Thoracic aorta (tissue), 2 donors: ENCODE results near the gene TNC. TPM values are rescaled to one million over a fixed set of nuclear protein-coding genes. Genes with fewer than 3 reads are reported as not detected.
A peak's percentile ranks its signal among the peaks of the same experiment; 100 is the strongest.

Experiments
- ATAC-seq: fragments of 150-250 bp; one replicate; pipeline ENCODE4 v1.8.0; 2017; ENCODE audit warnings: low read depth; ENCODE audit not compliant: insufficient number of reproducible peaks, low FRiP score
- DNase-seq: peaks from one replicate; pipeline ENCODE4 v3.0.0-alpha.2; 2020; ENCODE audit warnings: low spot score
- H3K27ac ChIP-seq, 2 donors: fragments of 200-600 bp; sonication (generic); 1 replicate in 1 of 2; 2 replicates in 1 of 2; pipeline ENCODE4 v1.5.1; 2016; ENCODE audit warnings: mild to moderate bottlenecking in 2 of 2, moderate library complexity in 2 of 2
- H3K27me3 ChIP-seq: fragments of 200-600 bp; sonication (generic); replicated peaks from 2 replicates; pipeline ENCODE4 v1.6.0; 2016; ENCODE audit warnings: mild to moderate bottlenecking; ENCODE audit not compliant: insufficient read depth
- H3K36me3 ChIP-seq: fragments of 200-600 bp; sonication (generic); one replicate; pipeline ENCODE4 v1.5.1; 2016
- H3K4me1 ChIP-seq, 2 donors: fragments of 200-600 bp; sonication (generic); 1 replicate in 1 of 2; 2 replicates in 1 of 2; pipeline versions ENCODE4 v1.5.1 to v1.6.0; 2016; ENCODE audit warnings: low read depth in 2 of 2, mild to moderate bottlenecking in 1 of 2; ENCODE audit not compliant: control insufficient read depth in 1 of 2
- H3K4me3 ChIP-seq: fragments of 200-600 bp; sonication (generic); 2 replicates; pipeline ENCODE4 v1.5.1; 2016; ENCODE audit warnings: mild to moderate bottlenecking
- H3K9me3 ChIP-seq: fragments of 200-600 bp; sonication (generic); 2 replicates; pipeline ENCODE4 v1.5.1; 2016
- total RNA-seq, 2 donors: library from RNA; depleted of rRNA; stranded (reverse); fragments of >200 nt; gene quantifications; one replicate each; pipeline versions ENCODE4 v1.1.0 to v1.2.3, GENCODE V29; 2016
- TF ChIP-seq, protein P1 (sequence below): fragments of 200-600 bp; sonication (generic); IDR thresholded peaks from one replicate; pipeline ENCODE4 v1.5.1; 2019; ENCODE audit warnings: antibody characterized with exemption

The TNC gene
- total RNA-seq, 2 donors from 2014 or later = 87.1 to 243 TPM

GRCh38 chr9:115071176-115071575 lies 46.8 kb downstream of the TNC start:
- peaks cover 11% of the 10 kb centered on the region for H3K36me3 ChIP-seq
- no peak overlapping the region for H3K27ac ChIP-seq

GRCh38 chr9:115069771-115070170 lies 48.2 kb downstream of the TNC start:
- TF ChIP-seq, protein P1, sequence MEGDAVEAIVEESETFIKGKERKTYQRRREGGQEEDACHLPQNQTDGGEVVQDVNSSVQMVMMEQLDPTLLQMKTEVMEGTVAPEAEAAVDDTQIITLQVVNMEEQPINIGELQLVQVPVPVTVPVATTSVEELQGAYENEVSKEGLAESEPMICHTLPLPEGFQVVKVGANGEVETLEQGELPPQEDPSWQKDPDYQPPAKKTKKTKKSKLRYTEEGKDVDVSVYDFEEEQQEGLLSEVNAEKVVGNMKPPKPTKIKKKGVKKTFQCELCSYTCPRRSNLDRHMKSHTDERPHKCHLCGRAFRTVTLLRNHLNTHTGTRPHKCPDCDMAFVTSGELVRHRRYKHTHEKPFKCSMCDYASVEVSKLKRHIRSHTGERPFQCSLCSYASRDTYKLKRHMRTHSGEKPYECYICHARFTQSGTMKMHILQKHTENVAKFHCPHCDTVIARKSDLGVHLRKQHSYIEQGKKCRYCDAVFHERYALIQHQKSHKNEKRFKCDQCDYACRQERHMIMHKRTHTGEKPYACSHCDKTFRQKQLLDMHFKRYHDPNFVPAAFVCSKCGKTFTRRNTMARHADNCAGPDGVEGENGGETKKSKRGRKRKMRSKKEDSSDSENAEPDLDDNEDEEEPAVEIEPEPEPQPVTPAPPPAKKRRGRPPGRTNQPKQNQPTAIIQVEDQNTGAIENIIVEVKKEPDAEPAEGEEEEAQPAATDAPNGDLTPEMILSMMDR = no peak
- DNase-seq = no peak
- no peak overlapping the region for H3K27ac ChIP-seq
- no peaks in the 10 kb centered on the region for H3K9me3 ChIP-seq
- no peak for ATAC-seq
- H3K36me3 ChIP-seq = peaks cover 5% of the 10 kb centered on the region
- peaks cover 0 to 8% of the 10 kb centered on the region in 2 donors for H3K4me1 ChIP-seq
- H3K27me3 ChIP-seq = no peaks in the 10 kb centered on the region
- H3K4me3 ChIP-seq = no peak overlapping the region

More at GRCh38 chr9:115071176-115071575, 46.8 kb downstream of the TNC start:
- Histone ChIP-seq H3K27me3 (no peaks in the 10 kb centered on the region), H3K4me1 (peaks cover 0 to 4% of the 10 kb centered on the region in 2 donors), H3K9me3 (no peaks in the 10 kb centered on the region), H3K4me3 (no peak overlapping the region)
- TF ChIP-seq, protein P1 = no peak
- no peak for DNase-seq
- ATAC-seq = no peak

DNA sequence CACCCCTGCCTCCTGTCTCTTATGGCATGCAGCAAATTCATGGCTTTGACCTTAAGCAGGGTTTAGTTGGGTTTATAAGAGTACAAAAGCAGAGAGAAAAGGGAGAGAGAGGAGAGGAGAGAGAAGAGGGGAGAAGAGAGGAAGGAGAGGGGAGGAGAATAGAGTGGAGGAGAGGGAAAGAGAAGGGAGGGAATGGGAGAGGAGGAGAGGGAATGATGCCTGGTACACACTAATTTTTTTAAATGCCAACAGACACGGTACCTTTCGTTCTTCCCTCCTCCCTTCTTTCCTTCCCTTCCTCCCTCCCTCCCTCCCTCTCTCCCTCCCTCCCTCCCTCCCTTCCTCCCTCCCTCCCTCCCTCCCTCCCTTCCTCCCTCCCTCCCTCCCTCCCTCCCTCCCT lies 48.7 kb downstream of the TNC start:
- DNase-seq (no peak), ATAC-seq (no peak)
- Histone ChIP-seq H3K36me3 (peaks cover 5% of the 10 kb centered on the region), H3K27me3 (no peaks in the 10 kb centered on the region), H3K4me1 (peaks cover 0 to 11% of the 10 kb centered on the region in 2 donors), H3K27ac (no peak overlapping the region), H3K4me3 (no peak overlapping the region), H3K9me3 (no peaks in the 10 kb centered on the region)
- TF ChIP-seq, protein P1 = no peak

DNA sequence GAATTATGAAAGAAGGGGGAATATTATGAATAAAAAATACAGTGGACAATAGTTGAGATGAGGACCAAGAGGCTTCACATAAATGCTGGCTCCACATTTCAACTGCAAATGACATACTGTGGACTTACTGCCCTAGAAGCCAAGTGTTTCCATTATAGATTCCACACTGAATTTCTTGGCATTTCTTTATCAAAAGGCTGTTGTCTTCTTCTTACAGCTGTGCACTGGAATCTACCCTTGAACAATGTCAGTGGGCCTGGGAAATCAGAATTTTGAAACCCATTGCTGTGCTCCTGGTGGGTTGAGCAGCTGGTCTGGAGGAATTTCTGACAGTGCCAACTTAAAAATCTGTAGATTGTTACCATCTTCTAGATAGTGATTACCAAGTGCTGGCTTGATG lies 49.9 kb downstream of the TNC start:
- Histone ChIP-seq H3K4me3 (no peak overlapping the region), H3K9me3 (no peaks in the 10 kb centered on the region), H3K27ac (no peak overlapping the region), H3K4me1 (peaks cover 5 to 23% of the 10 kb centered on the region in 2 donors), H3K27me3 (no peaks in the 10 kb centered on the region), H3K36me3 (peaks cover 5% of the 10 kb centered on the region)
- no peak for DNase-seq
- TF ChIP-seq, protein P1 = no peak
- ATAC-seq = no peak

DNA sequence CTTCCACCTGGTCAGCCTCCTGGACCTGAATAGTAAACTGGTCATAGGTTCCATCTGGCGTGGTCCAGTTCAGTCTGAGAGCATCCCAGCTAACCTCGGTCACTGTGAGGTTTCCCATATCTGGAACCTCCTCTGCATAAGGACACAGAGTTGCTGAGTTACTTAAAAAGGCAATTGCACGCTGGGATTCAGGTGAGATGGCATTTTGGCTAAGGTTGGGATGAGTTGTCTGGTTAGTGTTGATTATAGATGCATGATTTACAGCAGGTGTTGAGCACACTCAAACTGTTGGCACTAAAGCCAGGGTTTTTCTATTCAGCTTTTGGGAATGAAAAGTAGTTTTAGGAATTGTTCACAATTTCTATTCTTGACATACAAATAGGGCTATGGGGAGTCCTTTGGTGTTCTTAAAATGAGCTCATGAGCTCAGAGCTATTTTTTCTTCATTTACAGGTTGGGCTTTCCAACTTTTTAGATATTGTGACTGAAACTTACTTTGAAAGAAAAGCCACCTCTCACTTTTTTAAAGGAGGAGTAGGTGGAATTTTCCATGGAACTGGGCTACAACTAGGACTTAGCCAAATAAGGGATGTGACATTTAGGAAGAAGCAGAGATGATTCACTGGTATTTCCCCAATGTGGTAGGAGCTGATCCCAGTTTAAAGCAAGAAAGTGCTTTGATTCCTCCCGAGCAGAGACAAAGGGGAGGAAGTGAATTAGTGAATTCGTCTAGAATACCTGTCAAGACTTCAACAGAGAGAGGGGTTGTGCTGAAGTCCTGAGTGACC lies 54.7 kb downstream of the TNC start:
- TF ChIP-seq, protein P1 = no peak
- DNase-seq (no peak), ATAC-seq (peak; percentile 65)
- Histone ChIP-seq H3K4me3 (no peak overlapping the region), H3K36me3 (no peaks in the 10 kb centered on the region), H3K27ac (peak overlapping the region; percentile 58 to 68), H3K4me1 (peaks cover 23 to 53% of the 10 kb centered on the region in 2 donors), H3K27me3 (no peaks in the 10 kb centered on the region), H3K9me3 (no peaks in the 10 kb centered on the region)
